Globus pallidus (tissue), 1 donor: ENCODE measurements around the gene CNBD2.
"Not testable (repeated sequence)": the region's sequence is repeated elsewhere in the genome, so short reads cannot be mapped to it uniquely, and the experiment has no call there.

Experiments
- DNase-seq: peaks from one replicate; pipeline ENCODE4 v3.0.0-alpha.2; 2015; ENCODE audit warnings: low spot score

The CNBD2 gene

GRCh38 chr20:35975576-35976373 lies 7.4 kb downstream of the CNBD2 start:
- no peak for DNase-seq

DNA sequence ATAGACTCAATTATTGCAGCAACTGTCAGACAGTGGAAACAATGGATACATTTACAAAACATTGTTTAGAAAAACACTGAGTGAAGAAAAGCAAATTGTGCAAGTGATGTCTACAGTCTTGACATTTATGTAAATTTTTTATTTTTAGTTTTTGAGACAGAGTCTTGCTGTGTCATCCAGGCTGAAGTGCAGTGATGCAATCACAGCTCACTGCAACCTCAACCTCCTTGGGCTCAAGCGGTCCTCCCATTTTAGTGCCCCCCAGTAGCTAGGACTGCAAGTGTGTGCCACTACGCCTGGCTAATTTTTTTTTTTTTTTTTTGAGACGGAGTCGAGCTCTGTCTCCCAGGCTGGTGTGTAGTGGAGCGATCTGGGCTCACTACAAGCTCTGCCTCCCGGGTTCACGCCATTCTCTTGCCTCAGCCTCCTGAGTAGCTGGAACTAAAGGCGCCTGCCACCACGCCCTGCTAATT lies 9.7 kb downstream of the CNBD2 start:
- peak; percentile 20 for DNase-seq

DNA sequence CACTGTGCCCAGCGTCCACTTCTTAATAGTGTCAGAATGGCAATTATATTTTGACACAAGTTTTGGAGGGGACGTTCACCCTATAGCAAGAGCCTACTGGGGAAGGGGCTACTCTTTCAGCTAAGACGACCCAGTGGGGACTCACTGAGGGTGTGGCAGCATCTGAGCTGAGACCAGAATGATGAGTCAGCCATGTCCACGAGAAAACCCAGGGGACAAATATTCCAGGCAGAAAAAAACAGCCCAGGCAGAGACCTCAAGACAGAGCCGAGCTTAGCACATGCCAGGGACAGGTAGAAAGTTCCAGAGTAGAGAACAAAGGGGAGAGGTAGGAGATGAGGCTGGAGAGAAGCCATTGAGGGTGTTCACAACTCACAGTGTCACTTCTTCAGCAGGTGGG lies 11.2 kb downstream of the CNBD2 start:
- DNase-seq, result no peak

DNA sequence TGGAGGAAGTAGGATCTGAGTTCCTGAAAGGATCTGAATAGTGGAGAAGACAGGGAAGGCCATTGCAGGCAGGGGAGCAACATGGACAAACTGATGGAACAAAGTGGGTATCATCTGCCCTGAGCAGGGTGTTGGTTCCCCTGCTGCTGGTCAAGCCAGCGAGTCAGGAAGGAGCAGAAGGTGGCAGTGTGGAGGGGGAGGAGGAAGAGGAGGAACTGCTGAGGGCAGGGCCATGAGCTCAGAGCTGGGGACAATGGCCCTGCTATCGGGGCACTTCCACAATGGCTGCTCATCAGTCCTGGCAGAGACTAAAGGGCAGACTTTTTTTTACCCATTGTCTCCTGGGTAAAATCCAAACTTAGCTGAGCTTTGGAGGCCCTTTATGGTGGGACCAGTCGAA lies 13.6 kb downstream of the CNBD2 start:
- DNase-seq, result no peak

GRCh38 chr20:35984382-35984781 lies 16.0 kb downstream of the CNBD2 start:
- no peak for DNase-seq

DNA sequence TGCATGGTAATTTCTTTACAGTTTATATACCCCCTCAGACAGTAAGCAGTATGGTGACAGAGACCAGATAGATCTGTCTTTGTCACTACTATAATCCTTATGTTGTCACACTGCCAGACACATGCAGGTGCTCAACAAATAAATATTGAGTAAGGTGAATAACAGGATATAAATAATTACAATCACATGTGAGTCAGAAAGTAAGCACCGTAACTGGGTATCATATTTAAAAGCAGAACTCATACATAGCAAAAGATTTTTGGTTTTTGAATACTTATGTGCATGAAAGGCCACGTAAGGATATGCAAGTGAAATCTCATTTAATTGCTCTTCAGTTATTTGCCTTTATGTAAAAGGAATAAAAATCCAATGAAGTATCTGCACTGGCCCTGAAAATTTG lies 17.4 kb downstream of the CNBD2 start:
- DNase-seq, result no peak

DNA sequence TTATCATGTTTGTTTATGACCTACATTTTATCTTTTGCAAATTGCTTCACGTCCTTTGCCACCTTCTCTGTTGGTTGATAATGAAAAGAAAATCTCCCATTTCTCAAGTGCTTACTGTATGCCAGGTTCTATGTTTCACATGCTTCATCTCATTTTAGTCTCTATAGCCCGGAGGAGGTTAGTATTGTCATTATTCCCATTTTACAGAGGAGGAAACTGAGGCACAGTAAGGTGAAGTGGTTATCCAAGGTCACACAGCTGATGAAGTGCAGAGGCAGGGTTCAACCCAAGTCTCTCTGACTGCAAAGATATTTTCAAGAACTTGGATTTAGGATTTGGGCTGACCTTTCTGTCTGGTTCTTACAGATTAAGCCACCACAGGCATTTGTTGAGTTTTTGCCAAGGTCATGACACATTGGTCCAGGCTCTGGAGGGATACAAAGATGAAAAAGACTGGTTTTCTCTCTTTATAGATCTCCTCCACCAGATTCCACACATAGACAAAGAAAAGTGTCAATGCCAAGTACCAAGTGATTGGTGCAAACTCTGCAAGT lies 20.6 kb downstream of the CNBD2 start:
- DNase-seq, result no peak

- no peak for DNase-seq
These were observed 22.9 kb downstream of the CNBD2 start for GRCh38 chr20:35991142-35991771.

DNA sequence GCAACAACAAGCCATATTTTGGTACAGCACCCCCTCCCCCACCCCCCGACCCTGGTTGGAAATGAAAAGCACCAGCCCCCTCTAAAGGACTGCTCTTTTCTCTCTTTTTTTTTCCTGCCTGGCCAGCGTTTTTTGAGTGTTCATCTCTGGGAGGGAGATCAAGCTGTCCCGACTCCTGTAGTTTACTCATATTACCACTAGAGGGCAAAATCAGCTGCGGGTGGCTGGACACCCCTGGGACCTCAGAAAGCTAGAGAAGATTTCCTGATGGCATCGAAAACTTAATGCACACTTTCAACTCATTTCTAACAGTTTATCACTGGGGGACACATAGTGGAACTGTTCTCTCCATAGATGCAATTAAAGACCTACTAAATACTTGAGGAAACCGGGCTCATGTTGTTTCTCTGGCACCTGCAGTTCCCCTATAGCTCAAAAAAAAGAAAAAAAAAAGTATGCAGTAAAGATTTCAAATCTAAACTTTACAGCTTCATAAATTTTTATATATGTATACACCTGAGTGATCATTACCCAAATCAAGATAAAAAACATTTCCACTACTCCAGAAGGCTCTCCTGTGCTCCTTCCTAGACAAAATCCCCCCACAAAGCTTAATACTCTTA lies 24.4 kb downstream of the CNBD2 start:
- peak; percentile 66 for DNase-seq

GRCh38 chr20:35994994-35995453 lies 26.6 kb downstream of the CNBD2 start:
- DNase-seq, result peak; percentile 74

GRCh38 chr20:35996492-35996891 lies 28.1 kb downstream of the CNBD2 start:
- not testable (repeated sequence) for DNase-seq

- DNase-seq, result not testable (repeated sequence)
These were observed 32.9 kb downstream of the CNBD2 start for GRCh38 chr20:36001331-36001730.

DNA sequence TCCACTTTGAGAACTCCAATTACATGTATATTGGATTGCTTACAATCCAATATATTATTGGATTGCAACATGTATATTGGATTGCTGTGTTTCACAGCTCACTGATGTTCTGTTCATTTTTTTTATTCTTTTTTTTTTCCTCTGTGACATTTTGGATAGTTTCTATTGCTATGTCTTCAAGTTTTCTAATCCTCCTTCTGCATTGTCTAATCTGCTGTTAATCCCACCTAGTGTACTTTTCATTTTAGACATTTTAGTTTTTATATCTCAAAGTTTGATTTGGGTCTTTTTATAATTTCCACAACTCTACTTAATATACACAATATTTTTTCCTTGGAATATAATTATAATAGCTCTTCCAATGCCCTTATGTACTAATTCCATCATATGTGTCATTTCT lies 34.5 kb downstream of the CNBD2 start:
- DNase-seq, result no peak

GRCh38 chr20:36004045-36004444 lies 35.7 kb downstream of the CNBD2 start:
- DNase-seq, result no peak

GRCh38 chr20:36008461-36009035 lies 40.2 kb downstream of the CNBD2 start:
- no peak for DNase-seq

GRCh38 chr20:36010076-36010475 lies 41.7 kb downstream of the CNBD2 start:
- DNase-seq, result no peak

DNA sequence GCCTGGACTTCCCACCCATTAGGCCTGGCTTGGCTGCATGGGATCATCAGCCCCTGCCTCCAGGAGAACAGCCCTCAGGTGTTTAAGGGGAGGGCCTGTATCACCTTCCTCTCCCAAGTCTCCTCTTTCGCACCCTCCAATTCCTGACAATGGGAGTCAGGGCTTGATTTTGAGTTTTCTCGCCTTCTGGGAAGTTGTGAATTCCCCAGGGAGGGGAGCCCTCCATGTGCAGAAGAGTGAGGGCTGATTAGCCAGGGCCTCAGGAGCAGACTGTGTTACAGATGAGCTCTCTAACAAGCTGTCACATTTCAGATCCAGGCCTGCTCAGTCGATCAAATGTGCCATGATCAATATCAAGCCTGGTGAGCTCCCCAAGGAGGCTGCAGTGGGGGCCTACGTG lies 42.4 kb downstream of the CNBD2 start:
- no peak for DNase-seq

DNA sequence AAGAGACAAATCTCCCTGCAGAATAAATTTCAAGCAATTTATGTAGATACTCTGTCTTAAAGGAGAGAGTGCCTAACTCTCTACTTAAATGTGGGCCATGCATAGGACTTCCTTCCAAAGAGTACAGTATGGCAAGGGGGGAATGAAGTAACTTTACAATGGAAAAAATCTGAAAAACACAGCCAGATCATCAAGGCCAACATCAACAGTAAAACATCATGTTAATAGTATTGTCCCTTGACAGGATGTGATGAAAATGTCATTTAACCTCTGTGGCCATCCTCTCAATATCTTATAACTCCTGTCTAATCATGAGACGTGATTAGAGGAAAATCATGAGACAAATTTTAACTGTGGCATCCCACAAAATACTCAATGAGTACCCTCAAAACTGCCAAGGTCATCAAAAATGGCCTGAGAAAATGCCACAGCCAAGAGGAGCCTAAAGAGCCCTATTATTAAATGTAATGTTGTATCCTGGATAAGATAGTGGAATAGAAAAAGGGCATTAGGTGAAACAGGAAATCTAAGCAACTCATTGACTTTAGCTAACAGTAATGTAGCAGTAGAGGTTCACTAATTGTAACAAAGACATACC lies 47.5 kb downstream of the CNBD2 start:
- DNase-seq, result no peak

- no peak for DNase-seq
These were observed 48.9 kb downstream of the CNBD2 start for GRCh38 chr20:36017048-36017951.

GRCh38 chr20:36018208-36018988 lies 50.0 kb downstream of the CNBD2 start:
- no peak for DNase-seq
